HG02588 (cell line): ENCODE measurements around the gene STC2.
A peak's percentile ranks its signal among the peaks of the same experiment; 100 is the strongest.
"Not testable (repeated sequence)": the region's sequence is repeated elsewhere in the genome, so short reads cannot be mapped to it uniquely, and the experiment has no call there.

Experiments used
- ATAC-seq: cut with Tn5 transposase; IDR thresholded peaks from one replicate; pipeline ENCODE4 v1.9.1; 2021; ENCODE audit warnings: mild to moderate bottlenecking, moderate library complexity; ENCODE audit not compliant: unreplicated experiment

STC2 gene

GRCh38 chr5:173296737-173297676 is 31.2 kb downstream of the STC2 start:
- ATAC-seq, result no peak

DNA sequence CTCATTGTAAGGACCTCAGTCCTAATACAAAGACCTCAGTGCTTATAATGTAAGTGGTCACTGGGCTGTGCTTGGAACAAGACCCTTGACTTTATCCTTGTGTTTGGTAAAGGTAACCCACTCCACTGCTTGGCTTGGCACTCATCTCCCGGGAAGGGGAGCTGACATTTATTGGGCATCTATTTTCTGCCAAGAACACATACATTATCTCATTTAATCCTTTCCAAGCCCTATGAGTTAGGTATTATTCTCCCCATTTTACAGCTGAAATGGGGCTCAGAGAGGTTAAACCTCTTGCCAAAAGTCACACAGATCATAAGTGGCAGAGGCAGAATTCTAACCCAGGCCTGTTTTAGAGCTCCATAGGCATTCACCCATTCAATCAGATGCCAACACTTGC is 32.4 kb downstream of the STC2 start:
- no peak for ATAC-seq

DNA sequence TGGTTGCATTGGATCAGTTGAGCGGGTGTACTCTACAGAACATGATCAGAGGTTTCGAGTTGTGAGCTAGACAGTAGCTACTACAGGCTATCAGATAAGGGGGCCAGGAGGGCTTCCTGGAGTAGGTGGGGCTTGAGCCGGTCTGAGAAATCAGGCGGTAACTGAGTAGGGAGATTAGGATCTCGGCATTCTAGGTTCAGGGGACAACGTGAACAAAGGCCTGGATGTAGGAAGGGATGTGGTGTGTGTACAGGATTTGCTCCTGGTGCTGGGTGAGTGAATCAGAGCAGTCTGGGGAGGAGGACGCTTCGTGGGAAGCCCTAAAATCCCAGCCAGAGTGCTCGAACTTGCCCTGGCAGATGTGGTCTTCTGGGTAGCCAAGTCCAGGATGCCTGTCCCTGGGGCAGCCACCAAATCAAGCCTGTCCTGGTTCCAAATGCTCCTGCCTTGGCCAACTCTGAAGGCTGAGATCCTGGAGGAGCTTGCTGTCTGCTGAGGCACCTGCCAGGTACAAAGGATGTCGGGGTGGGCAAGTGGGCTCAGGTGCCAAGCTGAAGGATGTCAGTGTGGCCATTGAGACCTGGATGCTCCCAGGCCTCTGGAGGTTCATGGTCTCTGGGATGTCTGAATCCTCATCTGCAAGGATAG is 33.4 kb downstream of the STC2 start:
- ATAC-seq, result no peak

DNA sequence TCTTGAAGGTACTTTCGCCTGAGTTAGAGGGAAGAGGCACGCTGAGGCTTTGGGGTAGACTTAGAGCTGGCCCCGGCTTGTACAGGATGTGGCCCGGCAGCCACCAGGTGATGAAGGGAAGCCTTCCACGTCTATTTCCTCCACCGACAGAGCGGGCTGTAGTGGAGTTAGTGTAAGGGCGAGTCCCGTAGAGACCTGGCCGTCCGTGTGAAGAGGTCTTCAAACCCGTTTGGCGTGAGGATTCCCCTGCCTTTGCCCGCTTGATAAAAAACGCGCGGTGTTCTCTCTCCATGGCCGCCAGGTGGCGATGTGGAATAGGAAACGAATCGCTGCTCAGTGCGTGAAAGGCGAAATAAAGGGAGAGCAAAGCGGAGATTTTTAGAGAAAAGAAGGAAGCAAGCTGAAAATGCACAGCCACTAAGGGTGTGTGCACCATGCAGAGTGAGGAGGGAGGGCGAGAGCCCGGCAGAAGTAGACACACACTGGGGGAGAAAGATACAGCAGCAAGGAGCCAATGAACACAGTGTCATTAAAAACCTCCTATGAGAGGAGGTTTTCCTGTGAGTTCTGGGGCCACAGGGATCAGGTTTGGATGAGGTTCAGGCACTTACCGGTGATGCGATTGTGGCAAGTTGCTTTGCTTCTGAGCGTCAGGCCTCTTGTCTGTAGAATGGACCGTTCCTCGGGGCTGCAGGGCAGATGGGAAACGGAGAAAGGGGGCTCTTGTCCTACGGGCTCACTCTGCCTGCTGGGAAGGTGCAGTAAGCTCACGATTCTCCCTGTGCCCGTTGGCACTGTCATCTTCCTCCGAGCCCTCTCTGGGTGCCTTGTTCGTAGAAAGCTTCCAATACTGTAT is 34.2 kb downstream of the STC2 start:
- no peak for ATAC-seq

GRCh38 chr5:173291722-173292658 is 36.2 kb downstream of the STC2 start:
- no peak for ATAC-seq

DNA sequence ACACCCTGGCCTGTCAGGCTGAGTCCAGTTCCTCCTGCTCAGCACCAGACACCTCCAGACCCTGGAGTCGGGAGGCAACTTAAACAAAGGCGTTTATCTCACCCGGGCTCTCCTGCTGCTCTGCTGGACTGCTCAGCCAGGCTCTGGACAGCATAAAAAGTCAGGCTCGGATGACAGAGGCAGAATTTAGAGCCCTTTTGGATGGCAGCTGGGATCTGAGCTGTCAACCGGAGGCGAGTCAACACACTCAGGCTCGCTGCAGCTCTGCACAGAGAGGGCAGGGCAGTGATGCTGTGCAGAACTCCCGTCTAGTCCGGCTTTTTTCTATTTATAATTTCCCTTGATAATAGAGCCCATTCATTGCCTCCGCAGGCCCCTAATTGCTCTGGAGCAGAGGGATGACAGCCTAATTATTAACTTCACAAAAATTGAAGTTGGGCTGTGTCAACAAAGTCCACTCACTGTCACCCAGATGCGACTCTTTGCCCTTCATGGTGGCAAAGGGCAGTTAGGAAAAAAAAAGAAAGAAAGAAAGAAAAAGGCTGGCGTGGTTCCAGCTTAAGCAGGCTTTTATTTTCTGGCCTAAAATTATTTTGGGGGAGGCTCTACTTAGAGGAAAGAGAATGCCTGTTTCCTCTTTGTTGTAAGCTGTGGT is 37.6 kb downstream of the STC2 start:
- no peak for ATAC-seq

GRCh38 chr5:173289372-173289771 is 38.8 kb downstream of the STC2 start:
- no peak for ATAC-seq

- no peak for ATAC-seq
Observed at GRCh38 chr5:173288632-173289031, 39.6 kb downstream of the STC2 start.

DNA sequence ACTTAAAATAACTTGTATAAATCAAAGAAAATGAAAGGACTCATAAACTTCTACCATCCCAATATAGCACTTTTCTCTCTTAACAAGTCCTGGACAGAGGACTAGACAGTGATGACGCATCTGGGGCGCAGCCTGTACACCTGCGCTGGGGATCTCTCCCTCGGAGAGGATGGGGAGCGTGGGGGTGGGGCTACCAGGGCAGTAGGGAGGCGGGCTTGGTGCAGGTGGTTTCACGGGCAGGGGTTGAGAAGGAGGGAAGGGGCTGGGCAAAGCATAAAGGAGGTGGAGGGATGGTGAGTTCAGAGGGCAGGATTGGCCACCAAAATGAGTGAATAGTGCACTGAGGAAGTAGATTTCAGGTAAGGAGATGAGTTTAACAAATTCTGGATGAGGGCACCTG is 41.1 kb downstream of the STC2 start:
- no peak for ATAC-seq

- ATAC-seq, result not testable (repeated sequence)
Observed at GRCh38 chr5:173284343-173284958, 43.8 kb downstream of the STC2 start.

DNA sequence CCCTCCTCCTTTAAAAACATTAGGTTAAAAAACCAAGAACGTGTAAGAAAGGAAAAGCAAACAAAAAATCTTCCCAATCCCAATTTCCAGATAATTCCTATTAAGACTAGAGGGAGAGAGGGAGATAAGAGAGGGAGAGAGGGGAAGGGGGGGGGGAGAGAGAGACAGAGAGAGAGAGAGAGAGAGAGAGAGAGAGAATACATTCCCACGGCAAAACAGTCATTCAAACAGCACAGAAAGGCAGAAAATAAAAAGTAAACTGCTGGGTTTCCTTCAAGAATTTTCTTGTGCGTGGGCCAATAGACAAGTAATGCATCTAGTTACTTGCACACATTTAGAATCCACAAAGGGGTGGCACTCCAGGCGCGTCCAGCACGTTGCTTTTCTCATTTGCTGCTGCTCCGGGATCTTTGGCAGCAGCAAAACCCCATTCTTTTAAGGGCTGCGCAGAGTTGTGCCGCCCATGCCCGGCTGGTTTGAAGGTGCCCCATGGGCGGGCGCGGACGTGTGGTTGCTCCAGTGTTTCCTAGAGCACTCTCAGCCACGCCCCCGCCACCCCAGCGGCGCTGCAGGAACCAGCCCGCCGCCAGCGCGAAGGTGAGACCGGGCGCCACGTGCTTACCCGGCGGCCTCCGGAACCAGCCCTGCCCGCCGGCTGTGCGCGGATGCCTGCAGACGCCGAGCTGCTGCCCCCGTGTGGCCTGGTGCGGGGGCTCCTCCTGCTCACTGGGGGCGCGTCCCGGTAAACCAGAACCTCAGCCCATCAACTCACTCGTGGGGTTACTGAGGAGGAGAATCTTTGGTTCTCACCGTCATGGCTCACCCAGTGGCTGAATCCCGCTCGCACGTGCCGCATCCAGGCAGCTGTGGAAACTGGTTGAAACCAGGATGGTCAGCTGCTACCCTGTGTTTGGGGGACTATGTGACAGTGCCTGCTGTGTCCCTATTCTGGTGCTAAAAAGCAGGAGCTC is 44.6 kb downstream of the STC2 start:
- peak; percentile 87 for ATAC-seq

GRCh38 chr5:173282916-173283315 is 45.3 kb downstream of the STC2 start:
- no peak for ATAC-seq

GRCh38 chr5:173281910-173282309 is 46.3 kb downstream of the STC2 start:
- ATAC-seq, result no peak

DNA sequence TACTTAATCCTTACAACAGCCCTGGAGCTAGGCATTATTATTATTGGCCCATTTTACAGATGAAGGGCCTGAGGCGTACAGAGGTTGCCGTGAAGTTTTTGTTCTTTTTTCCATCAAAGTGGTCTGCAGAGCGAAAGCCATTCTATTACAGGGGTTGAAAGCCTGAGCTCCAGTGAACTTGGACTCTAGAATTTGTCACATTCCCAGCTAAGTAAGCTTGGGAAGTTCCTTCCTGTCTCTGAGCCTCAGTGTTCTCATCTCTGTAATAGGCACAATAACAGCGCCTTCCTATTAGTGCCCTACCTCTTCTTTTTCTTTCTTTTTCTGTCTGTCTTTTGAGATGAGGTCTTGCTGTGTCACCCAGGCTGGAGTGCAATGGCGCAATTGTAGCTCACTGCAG is 49.0 kb downstream of the STC2 start:
- no peak for ATAC-seq

GRCh38 chr5:173278641-173279040 is 49.6 kb downstream of the STC2 start:
- ATAC-seq, result no peak

DNA sequence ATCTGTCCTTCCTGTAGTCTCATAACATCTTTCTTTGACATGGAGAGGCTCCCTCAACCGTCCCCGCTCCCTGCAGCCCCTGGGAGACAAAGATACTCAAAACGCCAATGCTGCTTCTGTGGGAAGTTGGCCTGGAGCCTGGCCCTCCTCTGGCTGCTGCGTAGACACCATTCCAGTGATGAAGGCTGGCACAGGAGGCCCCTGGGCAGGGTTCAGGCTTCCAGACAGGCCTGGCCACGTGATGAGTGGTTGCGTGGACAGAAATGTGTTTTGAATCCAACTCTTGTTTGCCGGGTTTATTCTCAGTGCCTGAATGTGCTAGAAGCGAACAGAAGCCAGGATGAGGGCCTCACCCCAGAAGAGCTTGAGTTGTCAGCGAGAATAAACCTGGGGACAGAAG is 50.0 kb downstream of the STC2 start:
- ATAC-seq, result no peak

GRCh38 chr5:173274771-173275170 is 53.4 kb downstream of the STC2 start:
- no peak for ATAC-seq

DNA sequence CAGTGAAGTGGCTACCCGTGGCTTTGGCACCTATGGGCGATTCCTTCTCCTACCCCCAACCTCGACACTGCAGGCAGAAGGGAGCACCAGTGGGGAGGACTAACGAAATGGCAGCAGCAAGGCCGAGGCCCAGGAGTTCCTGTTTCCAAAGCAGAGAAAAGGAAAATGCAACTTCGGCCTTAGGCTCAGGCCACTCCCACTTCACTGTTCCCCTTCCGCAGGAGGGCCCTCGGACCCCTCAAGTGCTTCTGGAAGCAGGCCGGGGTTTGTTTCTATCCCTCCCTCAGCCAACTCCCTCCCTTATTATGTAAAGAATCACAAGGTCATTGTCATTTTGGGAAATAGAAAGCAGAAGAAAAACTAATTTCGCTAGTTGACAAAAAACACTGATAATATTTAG is 56.8 kb downstream of the STC2 start:
- ATAC-seq, result no peak
